Neural cell (in vitro differentiated cells): Measurements from ENCODE around the gene IL17REL. TPM values are rescaled to one million over a fixed set of nuclear protein-coding genes. Genes with fewer than 3 reads are reported as not detected.

Experiments
- H2AFZ ChIP-seq: fragments of 200-600, 300-800 bp; sonication (generic), shearing (Covaris generic); 2 replicates; pipeline ENCODE4 v1.6.0; 2014; ENCODE audit warnings: low read depth, mild to moderate bottlenecking, antibody characterized with exemption, low read length, moderate library complexity
- H3F3A ChIP-seq: fragments of 200-600 bp; shearing (Covaris generic); 2 replicates; pipeline ENCODE4 v1.6.1; 2016; ENCODE audit warnings: mild to moderate bottlenecking, moderate library complexity, mixed read lengths, antibody characterized with exemption, low read length; ENCODE audit not compliant: insufficient read depth, poor library complexity, severe bottlenecking
- H3K27ac ChIP-seq: fragments of 200-600, 300-800 bp; sonication (generic), shearing (Covaris generic); 2 replicates; pipeline ENCODE4 v1.5.1; 2014; ENCODE audit warnings: mild to moderate bottlenecking, low read length, moderate library complexity
- H3K27me3 ChIP-seq: fragments of 300-800, 200-600 bp; sonication (generic), shearing (Covaris generic); 2 replicates; pipeline ENCODE4 v1.6.0; 2014; ENCODE audit warnings: mild to moderate bottlenecking, low read depth, low read length, moderate library complexity; ENCODE audit not compliant: insufficient read depth
- H3K36me3 ChIP-seq: fragments of 300-800, 200-600 bp; sonication (generic), shearing (Covaris generic); 2 replicates; pipeline ENCODE4 v1.5.1; 2014; ENCODE audit warnings: mild to moderate bottlenecking, antibody characterized with exemption, low read length, moderate library complexity; ENCODE audit not compliant: insufficient read depth
- H3K4me2 ChIP-seq: fragments of 300-800, 200-600 bp; sonication (generic), shearing (Covaris generic); 2 replicates; pipeline ENCODE4 v1.6.0; 2014; ENCODE audit warnings: mild to moderate bottlenecking, low read length
- H3K4me3 ChIP-seq: fragments of 300-800, 200-600 bp; sonication (generic), shearing (Covaris generic); 2 replicates; pipeline ENCODE4 v1.5.1; 2014; ENCODE audit warnings: mild to moderate bottlenecking, low read length, moderate library complexity
- H3K79me2 ChIP-seq: fragments of 200-600 bp; shearing (Covaris generic); replicated peaks from 2 replicates; pipeline ENCODE4 v1.6.0; 2014; ENCODE audit warnings: mild to moderate bottlenecking, low read length, moderate library complexity; ENCODE audit not compliant: insufficient read depth
- H3K9ac ChIP-seq: fragments of 300-800, 200-600 bp; sonication (generic), shearing (Covaris generic); 2 replicates; pipeline ENCODE4 v1.6.1; 2016; ENCODE audit warnings: mild to moderate bottlenecking, low read length, mixed read lengths
- H3K9me2 ChIP-seq: fragments of 200-600 bp; shearing (Covaris generic); 2 replicates; pipeline ENCODE4 v1.6.1; 2016; ENCODE audit warnings: mild to moderate bottlenecking, low read length, mixed read lengths; ENCODE audit not compliant: insufficient read depth
- H3K9me3 ChIP-seq: fragments of 200-600, 300-800 bp; sonication (generic), shearing (Covaris generic); 2 replicates; pipeline ENCODE4 v1.6.1; 2016; ENCODE audit warnings: mild to moderate bottlenecking, mixed run types, low read length, moderate library complexity, mixed read lengths
- H4K20me1 ChIP-seq: fragments of 200-600 bp; shearing (Covaris generic); 2 replicates; pipeline ENCODE4 v1.6.1; 2016; ENCODE audit warnings: mild to moderate bottlenecking, mixed run types; ENCODE audit not compliant: insufficient read depth
- EP300 ChIP-seq: fragments of 450-650 bp; conservative IDR thresholded peaks from 2 replicates; pipeline ENCODE4 v1.6.1; 2014; ENCODE audit warnings: antibody characterized with exemption, mild to moderate bottlenecking, moderate library complexity; ENCODE audit not compliant: poor library complexity, severe bottlenecking
- EZH2 ChIP-seq: fragments of 200-600, 300-800 bp; shearing (Covaris generic), sonication (generic); IDR thresholded peaks from 2 replicates; pipeline ENCODE4 v1.6.1; 2014; ENCODE audit warnings: antibody characterized with exemption, low read length, borderline replicate concordance, mild to moderate bottlenecking; ENCODE audit not compliant: insufficient read depth, poor library complexity, severe bottlenecking
- MXI1 ChIP-seq: fragments of 450-650 bp; conservative IDR thresholded peaks from 2 replicates; pipeline ENCODE4 v1.6.1; 2014; ENCODE audit warnings: antibody characterized with exemption, mild to moderate bottlenecking; ENCODE audit not compliant: poor library complexity, severe bottlenecking
- POLR2AphosphoS5 ChIP-seq: IDR thresholded peaks from 2 replicates; pipeline ENCODE4 v1.6.1; 2012
- RAD21 ChIP-seq: fragments of 450-650 bp; conservative IDR thresholded peaks from 2 replicates; pipeline ENCODE4 v1.6.1; 2014; ENCODE audit warnings: antibody characterized with exemption, mild to moderate bottlenecking, moderate library complexity
- SMC3 ChIP-seq: fragments of 450-650 bp; conservative IDR thresholded peaks from 2 replicates; pipeline ENCODE4 v1.6.1; 2014; ENCODE audit warnings: antibody characterized with exemption, mild to moderate bottlenecking, moderate library complexity; ENCODE audit not compliant: poor library complexity
- TAF1 ChIP-seq: IDR thresholded peaks from 2 replicates; pipeline ENCODE4 v1.6.1; 2012; ENCODE audit warnings: low read depth
- polyA plus RNA-seq: library from polyadenylated mRNA; depleted of rRNA; stranded (reverse); fragments of >200 nt; gene quantifications from 2 replicates; pipeline ENCODE4 v1.2.3, GENCODE V29; 2014
- TF ChIP-seq, protein P1 (sequence below): fragments of 450-650 bp; IDR thresholded peaks from 2 replicates; pipeline ENCODE4 v1.5.1; 2014; ENCODE audit warnings: antibody characterized with exemption, mild to moderate bottlenecking, moderate library complexity; ENCODE audit not compliant: poor library complexity, severe bottlenecking
- TF ChIP-seq, protein P2 (sequence below): IDR thresholded peaks from 2 replicates; pipeline ENCODE4 v1.6.1; 2012; ENCODE audit warnings: borderline replicate concordance

The IL17REL gene
- polyA plus RNA-seq, 1 donor from 2014 or later = not detected

DNA sequence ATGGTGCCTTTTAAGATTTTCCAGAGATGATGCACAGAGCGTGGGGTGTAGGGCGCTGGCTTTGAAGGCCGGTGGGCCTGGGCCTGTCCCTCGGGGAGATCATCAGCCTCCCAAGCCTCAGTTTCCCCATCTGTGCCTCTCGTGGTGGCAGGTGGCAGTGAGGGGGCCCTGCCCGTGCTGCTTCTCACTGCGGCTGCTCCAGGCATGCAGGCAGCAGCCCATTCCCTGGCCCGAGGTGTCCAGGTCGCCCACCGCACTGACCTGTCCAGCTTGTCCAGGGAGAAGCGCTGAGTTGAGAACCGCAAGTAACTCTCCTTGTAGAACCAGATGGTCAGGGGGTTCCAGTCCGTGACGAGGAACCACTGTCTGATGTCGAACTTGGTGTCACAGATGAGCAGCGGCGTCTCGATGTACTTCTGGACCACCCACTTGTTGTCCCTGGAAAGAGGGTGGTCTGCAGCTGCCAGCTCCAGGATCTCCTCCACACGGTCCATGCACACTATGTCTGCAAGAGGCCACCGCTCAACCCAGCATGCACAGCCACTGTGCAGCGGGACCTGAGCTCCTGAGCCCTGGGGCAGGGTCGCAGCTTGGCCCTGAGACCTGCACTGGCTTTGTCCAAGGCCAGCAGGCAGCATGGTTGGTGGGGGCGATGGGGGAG lies 20.5 kb upstream of the IL17REL start:
- Histone ChIP-seq H3K9me2 (no peaks in the 10 kb centered on the region), H3K36me3 (no peaks in the 10 kb centered on the region), H4K20me1 (no peaks in the 10 kb centered on the region), H3K27me3 (peaks cover 7% of the 10 kb centered on the region), H3K9me3 (no peaks in the 10 kb centered on the region), H3K9ac (no peak overlapping the region), H2AFZ (no peak overlapping the region), H3K4me2 (no peak overlapping the region), H3K79me2 (no peaks in the 10 kb centered on the region), H3K4me3 (no peak overlapping the region), H3F3A (no peaks in the 10 kb centered on the region), H3K27ac (no peak overlapping the region)
- TF ChIP-seq, protein P1, sequence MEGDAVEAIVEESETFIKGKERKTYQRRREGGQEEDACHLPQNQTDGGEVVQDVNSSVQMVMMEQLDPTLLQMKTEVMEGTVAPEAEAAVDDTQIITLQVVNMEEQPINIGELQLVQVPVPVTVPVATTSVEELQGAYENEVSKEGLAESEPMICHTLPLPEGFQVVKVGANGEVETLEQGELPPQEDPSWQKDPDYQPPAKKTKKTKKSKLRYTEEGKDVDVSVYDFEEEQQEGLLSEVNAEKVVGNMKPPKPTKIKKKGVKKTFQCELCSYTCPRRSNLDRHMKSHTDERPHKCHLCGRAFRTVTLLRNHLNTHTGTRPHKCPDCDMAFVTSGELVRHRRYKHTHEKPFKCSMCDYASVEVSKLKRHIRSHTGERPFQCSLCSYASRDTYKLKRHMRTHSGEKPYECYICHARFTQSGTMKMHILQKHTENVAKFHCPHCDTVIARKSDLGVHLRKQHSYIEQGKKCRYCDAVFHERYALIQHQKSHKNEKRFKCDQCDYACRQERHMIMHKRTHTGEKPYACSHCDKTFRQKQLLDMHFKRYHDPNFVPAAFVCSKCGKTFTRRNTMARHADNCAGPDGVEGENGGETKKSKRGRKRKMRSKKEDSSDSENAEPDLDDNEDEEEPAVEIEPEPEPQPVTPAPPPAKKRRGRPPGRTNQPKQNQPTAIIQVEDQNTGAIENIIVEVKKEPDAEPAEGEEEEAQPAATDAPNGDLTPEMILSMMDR = no peak
- TF ChIP-seq, protein P2, sequence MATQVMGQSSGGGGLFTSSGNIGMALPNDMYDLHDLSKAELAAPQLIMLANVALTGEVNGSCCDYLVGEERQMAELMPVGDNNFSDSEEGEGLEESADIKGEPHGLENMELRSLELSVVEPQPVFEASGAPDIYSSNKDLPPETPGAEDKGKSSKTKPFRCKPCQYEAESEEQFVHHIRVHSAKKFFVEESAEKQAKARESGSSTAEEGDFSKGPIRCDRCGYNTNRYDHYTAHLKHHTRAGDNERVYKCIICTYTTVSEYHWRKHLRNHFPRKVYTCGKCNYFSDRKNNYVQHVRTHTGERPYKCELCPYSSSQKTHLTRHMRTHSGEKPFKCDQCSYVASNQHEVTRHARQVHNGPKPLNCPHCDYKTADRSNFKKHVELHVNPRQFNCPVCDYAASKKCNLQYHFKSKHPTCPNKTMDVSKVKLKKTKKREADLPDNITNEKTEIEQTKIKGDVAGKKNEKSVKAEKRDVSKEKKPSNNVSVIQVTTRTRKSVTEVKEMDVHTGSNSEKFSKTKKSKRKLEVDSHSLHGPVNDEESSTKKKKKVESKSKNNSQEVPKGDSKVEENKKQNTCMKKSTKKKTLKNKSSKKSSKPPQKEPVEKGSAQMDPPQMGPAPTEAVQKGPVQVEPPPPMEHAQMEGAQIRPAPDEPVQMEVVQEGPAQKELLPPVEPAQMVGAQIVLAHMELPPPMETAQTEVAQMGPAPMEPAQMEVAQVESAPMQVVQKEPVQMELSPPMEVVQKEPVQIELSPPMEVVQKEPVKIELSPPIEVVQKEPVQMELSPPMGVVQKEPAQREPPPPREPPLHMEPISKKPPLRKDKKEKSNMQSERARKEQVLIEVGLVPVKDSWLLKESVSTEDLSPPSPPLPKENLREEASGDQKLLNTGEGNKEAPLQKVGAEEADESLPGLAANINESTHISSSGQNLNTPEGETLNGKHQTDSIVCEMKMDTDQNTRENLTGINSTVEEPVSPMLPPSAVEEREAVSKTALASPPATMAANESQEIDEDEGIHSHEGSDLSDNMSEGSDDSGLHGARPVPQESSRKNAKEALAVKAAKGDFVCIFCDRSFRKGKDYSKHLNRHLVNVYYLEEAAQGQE = no peak
- TF ChIP-seq EP300 = no peak
- TF ChIP-seq POLR2AphosphoS5 = no peak
- TF ChIP-seq TAF1 = no peak
- TF ChIP-seq MXI1 = no peak
- TF ChIP-seq RAD21 = no peak
- no peak for TF ChIP-seq SMC3
- no peak for TF ChIP-seq EZH2

DNA sequence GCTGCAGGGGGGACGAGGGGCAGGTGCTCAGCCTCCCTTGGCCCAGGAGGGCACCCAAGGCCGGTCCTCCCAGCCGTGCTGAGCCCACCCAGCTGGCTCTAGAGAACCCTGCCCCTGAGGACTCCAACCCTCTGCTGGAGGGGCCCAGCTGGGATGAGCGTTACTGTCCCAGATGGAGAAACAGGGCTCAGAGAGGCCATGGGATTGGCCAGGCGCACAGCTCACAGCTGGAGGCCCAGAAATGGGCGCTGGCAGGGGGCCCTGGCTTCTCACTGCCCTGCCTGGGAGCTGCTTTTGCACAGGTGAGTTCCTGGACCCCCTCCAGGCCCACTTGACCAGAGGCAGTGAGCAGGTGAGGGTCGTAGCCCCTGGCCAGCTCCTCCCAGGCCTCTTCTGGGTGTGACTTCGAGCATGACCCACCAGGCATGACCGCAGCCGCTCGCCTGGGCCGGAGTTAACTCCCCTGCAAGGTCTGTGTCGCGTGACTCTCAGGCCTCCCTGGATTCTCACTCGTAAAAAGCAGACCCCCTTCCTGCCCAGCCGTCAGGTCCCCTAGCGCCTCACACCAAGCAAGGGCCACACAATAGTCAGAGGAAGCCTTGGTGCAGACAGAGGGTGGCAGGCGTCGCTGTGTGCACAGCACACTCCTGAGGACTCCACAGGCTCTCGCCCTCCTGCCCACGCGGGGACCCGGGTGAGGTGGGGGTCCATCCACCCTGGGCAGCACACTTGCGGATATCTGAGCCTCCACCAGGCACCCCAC lies 19.7 kb upstream of the IL17REL start:
- no peaks in the 10 kb centered on the region for H3K79me2 ChIP-seq
- no peaks in the 10 kb centered on the region for H3K9me2 ChIP-seq
- peaks cover 7% of the 10 kb centered on the region for H3K27me3 ChIP-seq

More for the DNA sequence above, 19.7 kb upstream of the IL17REL start:
- Histone ChIP-seq H3K4me3 (no peak overlapping the region), H3K9me3 (no peaks in the 10 kb centered on the region), H3K36me3 (no peaks in the 10 kb centered on the region), H3K27ac (no peak overlapping the region), H3K9ac (no peak overlapping the region), H4K20me1 (no peaks in the 10 kb centered on the region), H3K4me2 (no peak overlapping the region), H2AFZ (no peak overlapping the region), H3F3A (no peaks in the 10 kb centered on the region)
- TF ChIP-seq TAF1 = no peak
